ENCODE measurements around the gene LARP7.
"Not testable (repeated sequence)": the region's sequence is repeated elsewhere in the genome, so short reads cannot be mapped to it uniquely, and the experiment has no call there.

LARP7 gene

DNA sequence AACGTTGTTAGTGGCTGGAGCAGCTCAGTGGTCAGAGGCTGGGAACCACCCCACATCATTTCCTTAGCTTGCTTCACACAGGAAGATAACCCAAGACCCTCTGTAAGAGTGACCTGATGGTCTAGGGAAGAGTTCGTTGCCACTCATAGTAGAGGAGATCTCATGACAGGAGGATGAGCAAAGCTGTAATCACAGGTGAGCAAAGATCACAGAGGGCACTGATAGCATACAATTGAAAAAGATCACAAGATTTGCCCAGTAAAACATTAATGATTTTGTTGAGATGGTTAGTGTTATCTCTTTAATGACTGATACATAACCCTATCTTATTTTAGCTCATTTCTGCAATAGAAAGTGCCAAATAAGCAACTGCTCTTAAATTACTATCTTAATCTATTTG is 44.1 kb downstream of the LARP7 start:
- Histone ChIP-seq H3K9me3 (ENCODE audit: control insufficient read depth, insufficient read depth, low read depth, low read length) (no peaks in the 10 kb centered on the region), H3K4me3 (ENCODE audit: low read depth, low read length) (no peak overlapping the region), H3K4me1 (ENCODE audit: control insufficient read depth, insufficient read depth, low read length) (peaks cover 7% of the 10 kb centered on the region; the same call in 1 of the 2 replicates), H3K27ac (ENCODE audit: low read depth, low read length) (no peak overlapping the region), H3K27me3 (ENCODE audit: control insufficient read depth, insufficient read depth, low read length) (no peaks in the 10 kb centered on the region), H3K36me3 (ENCODE audit: control insufficient read depth, insufficient read depth, low read length) (no peaks in the 10 kb centered on the region), H3K9ac (ENCODE audit: low read length) (no peak overlapping the region)

DNA sequence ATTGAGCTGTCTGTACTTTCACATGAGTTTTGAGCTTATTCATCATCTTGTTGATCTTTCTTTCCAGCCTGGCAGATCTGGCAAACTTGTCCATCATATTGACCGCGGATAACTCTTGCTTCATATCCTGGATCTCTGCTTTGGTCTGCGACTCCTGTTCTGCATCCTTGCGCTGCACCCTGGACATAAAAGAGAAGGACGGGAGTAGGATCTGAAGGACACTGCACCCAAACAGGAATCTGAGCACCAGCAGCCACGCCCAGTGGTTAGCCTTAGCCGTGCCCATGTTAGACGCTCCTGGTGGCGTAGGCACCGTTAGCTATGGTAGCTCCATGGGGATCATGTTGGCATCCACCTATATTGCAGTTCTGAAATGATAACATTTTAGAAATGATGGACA is 56.6 kb downstream of the LARP7 start:
- no peak overlapping the region for H3K9ac ChIP-seq (ENCODE audit: low read length)
- H3K4me3 ChIP-seq (ENCODE audit: low read depth, low read length): no peak overlapping the region
- no peaks in the 10 kb centered on the region for H3K9me3 ChIP-seq (ENCODE audit: control insufficient read depth, insufficient read depth, low read depth, low read length)
- no peaks in the 10 kb centered on the region for H3K27me3 ChIP-seq (ENCODE audit: control insufficient read depth, insufficient read depth, low read length)
- H3K36me3 ChIP-seq (ENCODE audit: control insufficient read depth, insufficient read depth, low read length): peaks cover 8% of the 10 kb centered on the region; the same call in 1 of the 2 replicates
- H3K4me1 ChIP-seq (ENCODE audit: control insufficient read depth, insufficient read depth, low read length): no peaks in the 10 kb centered on the region
- H3K27ac ChIP-seq (ENCODE audit: low read depth, low read length): no peak overlapping the region

DNA sequence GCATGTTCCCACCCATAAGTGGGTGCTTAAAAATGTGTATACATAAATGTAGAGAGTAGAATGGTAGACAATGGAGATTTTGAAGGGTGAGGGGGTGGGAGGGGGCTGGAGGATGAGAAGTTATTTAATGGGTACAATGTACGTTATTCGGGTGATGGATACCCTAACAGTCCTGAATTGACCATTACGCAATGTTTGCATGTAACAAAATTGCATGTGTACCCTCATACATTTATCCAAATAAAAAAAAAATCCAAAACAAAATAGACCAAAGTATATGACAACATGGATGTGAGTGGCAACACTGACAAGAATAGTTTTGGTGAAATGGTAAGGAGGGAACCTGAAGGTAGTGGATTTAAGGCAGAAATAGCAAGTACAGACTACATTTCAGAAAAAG is 63.7 kb downstream of the LARP7 start:
- H3K9ac ChIP-seq (ENCODE audit: low read length): no peak overlapping the region
- H3K9me3 ChIP-seq (ENCODE audit: control insufficient read depth, insufficient read depth, low read depth, low read length): no peaks in the 10 kb centered on the region
- no peaks in the 10 kb centered on the region for H3K27me3 ChIP-seq (ENCODE audit: control insufficient read depth, insufficient read depth, low read length)
- H3K4me1 ChIP-seq (ENCODE audit: control insufficient read depth, insufficient read depth, low read length): peaks cover 16% of the 10 kb centered on the region
- no peaks in the 10 kb centered on the region for H3K36me3 ChIP-seq (ENCODE audit: control insufficient read depth, insufficient read depth, low read length)
- H3K27ac ChIP-seq (ENCODE audit: low read depth, low read length): no peak overlapping the region
- H3K4me3 ChIP-seq (ENCODE audit: low read depth, low read length): no peak overlapping the region

DNA sequence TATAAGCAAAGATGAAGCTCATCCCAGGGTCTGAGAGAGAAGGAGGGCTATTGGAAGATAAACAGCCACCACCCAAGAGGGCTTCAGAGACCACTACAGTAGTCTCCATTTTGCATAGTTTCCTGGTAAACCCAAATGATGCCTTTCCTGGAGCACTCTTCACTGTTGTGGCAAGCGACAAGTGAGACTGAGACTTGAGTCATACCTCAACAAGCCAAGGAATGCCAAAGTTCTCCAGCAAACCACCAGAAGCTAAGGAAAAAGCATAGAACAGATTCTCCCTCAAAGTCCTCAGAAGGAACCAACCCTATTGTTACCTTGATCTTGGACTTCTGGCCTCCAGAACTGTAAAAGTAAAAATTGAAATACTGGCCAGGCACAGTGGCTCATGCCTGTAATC is 65.9 kb downstream of the LARP7 start:
- Histone ChIP-seq H3K27ac (ENCODE audit: low read depth, low read length) (no peak overlapping the region), H3K27me3 (ENCODE audit: control insufficient read depth, insufficient read depth, low read length) (no peaks in the 10 kb centered on the region), H3K36me3 (ENCODE audit: control insufficient read depth, insufficient read depth, low read length) (no peaks in the 10 kb centered on the region), H3K9me3 (ENCODE audit: control insufficient read depth, insufficient read depth, low read depth, low read length) (no peaks in the 10 kb centered on the region), H3K9ac (ENCODE audit: low read length) (no peak overlapping the region), H3K4me1 (ENCODE audit: control insufficient read depth, insufficient read depth, low read length) (peaks cover 19% of the 10 kb centered on the region), H3K4me3 (ENCODE audit: low read depth, low read length) (no peak overlapping the region)

DNA sequence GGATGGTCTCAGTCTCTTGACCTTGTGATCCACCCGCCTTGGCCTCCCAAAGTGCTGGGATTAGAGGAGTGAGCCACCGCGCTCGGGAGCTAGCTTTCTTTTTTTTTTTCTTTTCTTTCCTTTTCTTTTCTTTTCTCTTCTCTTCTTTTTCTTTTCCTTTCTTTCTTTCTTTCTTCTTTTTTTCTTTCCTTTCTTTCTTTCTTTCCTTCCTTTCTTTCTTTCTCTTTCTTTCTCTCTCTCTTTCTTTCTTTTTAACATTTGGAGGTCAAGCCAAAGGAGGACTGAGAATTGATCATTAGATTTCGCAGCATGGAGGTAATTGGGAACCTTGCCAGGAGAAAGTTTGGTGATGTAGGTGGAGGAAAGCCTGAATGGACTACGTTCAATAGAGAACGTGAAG is 67.4 kb downstream of the LARP7 start:
- Histone ChIP-seq H3K9me3 (ENCODE audit: control insufficient read depth, insufficient read depth, low read depth, low read length) (no peaks in the 10 kb centered on the region), H3K4me3 (ENCODE audit: low read depth, low read length) (peak overlapping the region; percentile 67), H3K9ac (ENCODE audit: low read length) (peak overlapping the region; percentile 92), H3K27ac (ENCODE audit: low read depth, low read length) (peak overlapping the region; percentile 70; the same call in 1 of the 2 replicates), H3K27me3 (ENCODE audit: control insufficient read depth, insufficient read depth, low read length) (no peaks in the 10 kb centered on the region), H3K36me3 (ENCODE audit: control insufficient read depth, insufficient read depth, low read length) (no peaks in the 10 kb centered on the region), H3K4me1 (ENCODE audit: control insufficient read depth, insufficient read depth, low read length) (peaks cover 26% of the 10 kb centered on the region)

DNA sequence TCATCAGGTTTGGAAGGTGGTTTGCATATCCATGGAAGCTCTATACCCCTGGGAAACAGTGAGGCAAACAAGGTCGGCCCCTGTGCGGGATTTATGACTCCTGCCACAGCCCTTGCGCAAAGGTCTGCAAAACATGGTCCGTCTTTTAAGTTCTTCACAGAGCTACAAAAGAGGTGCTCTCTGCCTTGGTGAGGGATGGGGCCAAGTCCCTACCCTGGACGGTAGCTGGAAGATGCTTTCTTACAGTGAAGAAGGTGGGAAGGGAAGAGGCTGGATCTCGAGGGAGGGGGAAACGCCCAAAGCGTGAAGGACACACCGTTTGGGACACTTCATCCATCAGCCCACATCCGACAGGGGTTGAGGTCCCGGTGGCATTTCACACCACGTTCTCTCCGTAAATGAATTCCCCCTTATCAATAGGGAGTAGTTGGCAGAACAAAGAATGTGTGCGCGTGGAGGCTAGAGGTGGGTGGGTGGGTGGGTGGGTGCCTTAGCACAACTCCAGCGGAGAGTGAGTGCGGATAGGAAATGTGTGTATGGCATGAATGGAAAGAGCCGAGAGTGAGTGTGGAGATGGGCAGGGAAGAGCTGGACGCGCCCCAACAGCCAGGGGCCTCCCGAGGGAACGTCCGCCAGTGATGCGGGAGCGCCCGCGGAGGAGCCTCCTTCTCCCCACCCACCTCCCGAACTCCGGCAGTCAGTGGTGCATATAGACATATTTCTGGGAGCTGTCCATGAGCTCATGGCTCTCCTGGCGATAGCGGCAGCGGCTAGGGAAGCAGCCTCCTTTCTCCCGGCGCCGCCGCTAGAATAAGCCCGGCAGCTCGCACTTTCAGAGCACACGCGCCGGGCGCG is 68.3 kb downstream of the LARP7 start:
- H3K27ac ChIP-seq (ENCODE audit: low read depth, low read length): peak overlapping the region; percentile 70
- H3K9me3 ChIP-seq (ENCODE audit: control insufficient read depth, insufficient read depth, low read depth, low read length): no peaks in the 10 kb centered on the region

DNA sequence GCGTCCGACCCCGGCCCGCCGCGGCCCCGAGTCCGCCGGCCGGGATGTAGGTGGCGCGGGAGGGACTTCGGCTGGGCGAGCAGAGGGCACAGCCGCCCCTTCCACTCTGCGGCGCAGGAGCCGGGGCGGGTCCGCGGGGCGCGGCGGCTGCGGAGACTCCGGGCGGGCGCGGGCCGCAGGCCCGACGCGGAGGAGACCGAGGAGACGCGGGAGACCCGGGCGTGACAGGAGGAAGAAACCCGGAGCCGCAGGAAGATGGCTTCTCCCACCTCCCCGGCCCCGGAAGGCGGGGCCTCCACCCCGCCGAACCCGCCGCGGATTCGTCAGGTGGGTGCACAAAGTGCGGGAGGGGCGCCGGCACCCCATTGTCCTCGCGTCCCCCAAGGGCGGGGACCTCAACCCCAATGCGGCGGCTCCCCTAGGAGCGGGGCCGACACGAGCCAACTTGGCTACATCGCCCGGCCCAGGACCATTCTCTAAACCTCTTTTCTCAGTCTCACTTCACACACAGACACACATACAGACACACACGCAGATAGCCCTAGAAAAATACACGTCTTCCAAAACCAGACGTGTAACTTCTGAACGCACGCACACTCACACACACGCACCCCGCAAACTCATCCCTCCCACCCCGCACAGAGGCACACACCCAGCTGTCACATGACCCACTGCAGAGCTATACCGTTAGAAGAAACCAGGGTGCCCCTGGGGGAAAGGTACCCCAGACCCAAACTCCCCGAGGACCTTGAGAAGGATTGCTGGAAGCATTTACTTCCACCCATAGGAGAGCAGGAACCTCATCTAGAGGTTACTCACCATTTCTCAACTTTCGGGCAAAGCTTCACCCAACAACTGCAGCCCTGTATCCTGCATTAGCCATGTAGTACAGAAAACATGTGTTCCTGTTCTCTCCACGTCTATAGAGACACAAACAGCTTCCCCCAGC is 69.2 kb downstream of the LARP7 start:
- peak overlapping the region; percentile 89; the same call in 1 of the 2 replicates for H3K27ac ChIP-seq (ENCODE audit: low read depth, low read length)
- H3K9me3 ChIP-seq (ENCODE audit: control insufficient read depth, insufficient read depth, low read depth, low read length); H3K27me3 ChIP-seq (ENCODE audit: control insufficient read depth, insufficient read depth, low read length); H3K36me3 ChIP-seq (ENCODE audit: control insufficient read depth, insufficient read depth, low read length): not testable (repeated sequence)
- peak overlapping the region; percentile 74 for H3K4me3 ChIP-seq (ENCODE audit: low read depth, low read length)
- peaks cover 26% of the 10 kb centered on the region for H3K4me1 ChIP-seq (ENCODE audit: control insufficient read depth, insufficient read depth, low read length)
- peak overlapping the region; percentile 96 for H3K9ac ChIP-seq (ENCODE audit: low read length)

More for the DNA sequence above, 68.3 kb downstream of the LARP7 start:
- H3K4me1 ChIP-seq (ENCODE audit: control insufficient read depth, insufficient read depth, low read length): peaks cover 26% of the 10 kb centered on the region
- H3K4me3 ChIP-seq (ENCODE audit: low read depth, low read length): peak overlapping the region; percentile 67
- peaks cover 5% of the 10 kb centered on the region; the same call in 1 of the 2 replicates for H3K36me3 ChIP-seq (ENCODE audit: control insufficient read depth, insufficient read depth, low read length)
- no peaks in the 10 kb centered on the region for H3K27me3 ChIP-seq (ENCODE audit: control insufficient read depth, insufficient read depth, low read length)
- peak overlapping the region; percentile 92 for H3K9ac ChIP-seq (ENCODE audit: low read length)

DNA sequence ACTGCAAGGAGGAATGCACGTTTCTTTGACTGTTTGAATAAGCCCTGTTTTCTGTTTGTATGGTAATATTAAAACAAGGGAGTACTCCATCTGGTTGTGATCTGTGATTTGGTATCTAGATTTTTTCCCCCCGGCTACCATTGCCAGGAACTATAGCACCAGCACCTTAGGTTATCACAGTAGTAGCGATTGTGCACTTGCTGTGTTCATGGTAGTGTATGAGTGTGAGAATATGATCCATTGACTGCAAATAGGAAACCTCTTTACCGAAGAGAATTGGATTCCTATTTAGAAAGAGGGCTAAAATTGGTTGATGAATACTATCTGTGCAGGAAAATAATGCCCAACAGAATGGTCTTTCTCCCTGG is 69.9 kb downstream of the LARP7 start:
- H3K9ac ChIP-seq (ENCODE audit: low read length): peak overlapping the region; percentile 96

More for the DNA sequence above, 69.9 kb downstream of the LARP7 start:
- peak overlapping the region; percentile 89; the same call in 1 of the 2 replicates for H3K27ac ChIP-seq (ENCODE audit: low read depth, low read length)
- H3K9me3 ChIP-seq (ENCODE audit: control insufficient read depth, insufficient read depth, low read depth, low read length): no peaks in the 10 kb centered on the region
- H3K27me3 ChIP-seq (ENCODE audit: control insufficient read depth, insufficient read depth, low read length): no peaks in the 10 kb centered on the region
- H3K36me3 ChIP-seq (ENCODE audit: control insufficient read depth, insufficient read depth, low read length): peaks cover 5% of the 10 kb centered on the region; the same call in 1 of the 2 replicates
- H3K4me1 ChIP-seq (ENCODE audit: control insufficient read depth, insufficient read depth, low read length): peaks cover 26% of the 10 kb centered on the region
- peak overlapping the region; percentile 74 for H3K4me3 ChIP-seq (ENCODE audit: low read depth, low read length)

All from HUES6 (cell line).